Neural progenitor cell (in vitro differentiated cells): ENCODE measurements around the gene ELMOD1. TPM values are rescaled to one million over a fixed set of nuclear protein-coding genes. Genes with fewer than 3 reads are reported as not detected.

Experiments used
- DNase-seq: peaks from one replicate; pipeline ENCODE4 v3.0.0-alpha.2; 2016; ENCODE audit warnings: low spot score
- H2AFZ ChIP-seq: fragments of 200-600 bp; sonication (generic); replicated peaks from 2 replicates; pipeline ENCODE4 v1.6.1; 2016; ENCODE audit warnings: antibody characterized with exemption
- H3F3A ChIP-seq: fragments of 200-600 bp; sonication (generic); 2 replicates; pipeline ENCODE4 v1.6.1; 2016; ENCODE audit warnings: antibody characterized with exemption, low read depth
- H3K27ac ChIP-seq: fragments of 200-600 bp; sonication (generic); 2 replicates; pipeline ENCODE4 v1.5.1; 2016; ENCODE audit warnings: mild to moderate bottlenecking
- H3K27me3 ChIP-seq: fragments of 200-600 bp; sonication (generic); 2 replicates; pipeline ENCODE4 v1.6.1; 2016; ENCODE audit warnings: mild to moderate bottlenecking, moderate library complexity
- H3K36me3 ChIP-seq: fragments of 200-600 bp; sonication (generic); 2 replicates; pipeline ENCODE4 v1.5.1; 2016
- H3K4me1 ChIP-seq: fragments of 200-600 bp; sonication (generic); 2 replicates; pipeline ENCODE4 v1.6.1; 2016; ENCODE audit warnings: mixed run types
- H3K4me2 ChIP-seq: fragments of 200-600 bp; sonication (generic); 2 replicates; pipeline ENCODE4 v1.6.1; 2016
- H3K4me3 ChIP-seq: fragments of 200-600 bp; sonication (generic); 2 replicates; pipeline ENCODE4 v1.5.1; 2016
- H3K79me2 ChIP-seq: fragments of 200-600 bp; sonication (generic); 2 replicates; pipeline ENCODE4 v1.6.1; 2016; ENCODE audit warnings: low read depth
- H3K9ac ChIP-seq: fragments of 200-600 bp; sonication (generic); 2 replicates; pipeline ENCODE4 v1.6.1; 2016
- H3K9me3 ChIP-seq: fragments of 200-600 bp; sonication (generic); 2 replicates; pipeline ENCODE4 v1.5.1; 2016; ENCODE audit warnings: low read depth
- H4K20me1 ChIP-seq: fragments of 200-600 bp; sonication (generic); 2 replicates; pipeline ENCODE4 v1.6.1; 2016; ENCODE audit warnings: low read depth
- H3K27ac Mint-ChIP-seq: 3 replicates; pipeline ENCODE4 v1.8.0; 2021; ENCODE audit warnings: mixed read lengths
- H3K27me3 Mint-ChIP-seq: 2 replicates; pipeline ENCODE4 v1.8.0; 2022; ENCODE audit warnings: low read depth, mild to moderate bottlenecking, inconsistent platforms, moderate library complexity, mixed read lengths; ENCODE audit not compliant: insufficient read depth
- H3K36me3 Mint-ChIP-seq: 3 replicates; pipeline ENCODE4 v1.8.0; 2021; ENCODE audit warnings: mixed read lengths
- H3K4me1 Mint-ChIP-seq: 3 replicates; pipeline ENCODE4 v1.8.0; 2021; ENCODE audit warnings: mixed read lengths
- H3K4me3 Mint-ChIP-seq: 3 replicates; pipeline ENCODE4 v1.8.0; 2021; ENCODE audit warnings: mild to moderate bottlenecking, moderate library complexity, mixed read lengths
- H3K9me3 Mint-ChIP-seq: 3 replicates; pipeline ENCODE4 v1.8.0; 2020; ENCODE audit warnings: mixed read lengths
- EZH2 ChIP-seq: fragments of 200-600 bp; sonication (generic); IDR thresholded peaks from 2 replicates; pipeline ENCODE4 v1.6.1; 2017; ENCODE audit warnings: antibody characterized with exemption, mild to moderate bottlenecking, moderate library complexity
- EZH2phosphoT487 ChIP-seq: fragments of 200-600 bp; sonication (generic); IDR thresholded peaks from 2 replicates; pipeline ENCODE4 v1.6.1; 2017; ENCODE audit warnings: antibody characterized with exemption
- total RNA-seq: library from RNA; depleted of rRNA; stranded (reverse); fragments of >200 nt; gene quantifications from 2 replicates; pipeline ENCODE4 v1.2.3, GENCODE V29; 2015; ENCODE audit warnings: low replicate concordance
- TF ChIP-seq, protein P1 (sequence below): fragments of 200-600 bp; sonication (generic); IDR thresholded peaks from 2 replicates; pipeline ENCODE4 v1.5.1; 2017; ENCODE audit warnings: antibody characterized with exemption, mild to moderate bottlenecking

The ELMOD1 gene
- total RNA-seq, 1 donor from 2014 or later: not detected

DNA sequence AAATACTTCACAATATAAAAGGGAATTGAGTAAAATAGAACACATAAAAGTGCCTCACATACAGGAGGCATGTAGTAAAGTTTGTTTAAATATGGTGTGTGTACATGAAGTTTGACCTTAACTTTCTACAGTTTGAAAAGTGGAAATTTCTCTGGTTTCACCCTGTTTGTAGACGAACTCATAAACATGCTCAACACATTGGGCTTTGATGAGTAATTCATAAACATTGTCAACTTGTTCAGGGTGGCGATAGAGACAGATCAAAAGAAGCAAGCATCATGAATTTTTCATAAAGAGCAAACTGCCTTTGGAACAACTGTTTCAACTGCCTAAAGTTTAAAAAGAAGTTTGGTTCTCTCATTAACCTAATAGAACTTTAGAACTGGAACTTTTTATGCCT, 111.8 kb downstream of the ELMOD1 start:
- no peak overlapping the region for H3K4me2 ChIP-seq
- H3K4me3 ChIP-seq: no peak overlapping the region
- H3K27ac Mint-ChIP-seq: no peak overlapping the region
- no peak overlapping the region for H3K4me3 Mint-ChIP-seq
- no peaks in the 10 kb centered on the region for H3K79me2 ChIP-seq
- no peaks in the 10 kb centered on the region for H4K20me1 ChIP-seq
- H3K27me3 Mint-ChIP-seq: no peaks in the 10 kb centered on the region
- TF ChIP-seq EZH2 (no peak), EZH2phosphoT487 (no peak)
- TF ChIP-seq, protein P1, sequence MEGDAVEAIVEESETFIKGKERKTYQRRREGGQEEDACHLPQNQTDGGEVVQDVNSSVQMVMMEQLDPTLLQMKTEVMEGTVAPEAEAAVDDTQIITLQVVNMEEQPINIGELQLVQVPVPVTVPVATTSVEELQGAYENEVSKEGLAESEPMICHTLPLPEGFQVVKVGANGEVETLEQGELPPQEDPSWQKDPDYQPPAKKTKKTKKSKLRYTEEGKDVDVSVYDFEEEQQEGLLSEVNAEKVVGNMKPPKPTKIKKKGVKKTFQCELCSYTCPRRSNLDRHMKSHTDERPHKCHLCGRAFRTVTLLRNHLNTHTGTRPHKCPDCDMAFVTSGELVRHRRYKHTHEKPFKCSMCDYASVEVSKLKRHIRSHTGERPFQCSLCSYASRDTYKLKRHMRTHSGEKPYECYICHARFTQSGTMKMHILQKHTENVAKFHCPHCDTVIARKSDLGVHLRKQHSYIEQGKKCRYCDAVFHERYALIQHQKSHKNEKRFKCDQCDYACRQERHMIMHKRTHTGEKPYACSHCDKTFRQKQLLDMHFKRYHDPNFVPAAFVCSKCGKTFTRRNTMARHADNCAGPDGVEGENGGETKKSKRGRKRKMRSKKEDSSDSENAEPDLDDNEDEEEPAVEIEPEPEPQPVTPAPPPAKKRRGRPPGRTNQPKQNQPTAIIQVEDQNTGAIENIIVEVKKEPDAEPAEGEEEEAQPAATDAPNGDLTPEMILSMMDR: no peak
- H3K9ac ChIP-seq: no peak overlapping the region
- no peak overlapping the region for H3K27ac ChIP-seq
- H3K27me3 ChIP-seq: no peaks in the 10 kb centered on the region
- no peaks in the 10 kb centered on the region for H3K4me1 ChIP-seq
- no peaks in the 10 kb centered on the region for H3K36me3 ChIP-seq
- H3F3A ChIP-seq: no peaks in the 10 kb centered on the region
- H2AFZ ChIP-seq: no peak overlapping the region
- H3K9me3 Mint-ChIP-seq: no peaks in the 10 kb centered on the region
- peaks cover 9% of the 10 kb centered on the region for H3K4me1 Mint-ChIP-seq
- H3K9me3 ChIP-seq: no peaks in the 10 kb centered on the region
- H3K36me3 Mint-ChIP-seq: no peaks in the 10 kb centered on the region
- DNase-seq: no peak

DNA sequence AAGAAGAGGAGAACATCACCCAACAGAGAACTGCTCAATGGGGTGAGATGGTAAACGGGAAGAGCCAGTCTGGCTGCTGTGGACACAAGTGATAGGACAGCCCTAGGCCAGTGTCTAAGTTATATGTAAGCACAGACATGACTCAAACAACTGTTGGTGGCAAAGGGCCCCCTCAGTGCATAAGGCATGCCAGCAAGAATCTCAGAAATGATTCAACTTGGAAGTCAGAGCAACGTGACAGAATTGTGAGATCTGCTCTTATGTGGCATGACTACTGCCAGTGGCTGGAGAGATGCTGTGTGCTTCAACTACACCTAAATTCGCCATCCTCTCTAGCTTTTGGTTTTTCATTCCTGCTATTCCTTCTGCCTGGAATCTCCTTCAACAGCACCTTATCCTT, 113.5 kb downstream of the ELMOD1 start:
- Histone ChIP-seq H3K4me3 (no peak overlapping the region), H3K79me2 (no peaks in the 10 kb centered on the region), H3K9ac (no peak overlapping the region), H2AFZ (no peak overlapping the region), H3K27ac (no peak overlapping the region), H4K20me1 (no peaks in the 10 kb centered on the region), H3K9me3 (no peaks in the 10 kb centered on the region), H3K4me2 (no peak overlapping the region), H3F3A (no peaks in the 10 kb centered on the region), H3K4me1 (no peaks in the 10 kb centered on the region), H3K36me3 (no peaks in the 10 kb centered on the region), H3K27me3 (no peaks in the 10 kb centered on the region)
- TF ChIP-seq, protein P1: no peak
- TF ChIP-seq EZH2phosphoT487: no peak
- no peak for TF ChIP-seq EZH2
- Mint-ChIP-seq H3K27me3 (no peaks in the 10 kb centered on the region), H3K36me3 (no peaks in the 10 kb centered on the region), H3K4me1 (peaks cover 9% of the 10 kb centered on the region), H3K9me3 (no peaks in the 10 kb centered on the region), H3K27ac (no peak overlapping the region), H3K4me3 (no peak overlapping the region)
- DNase-seq: no peak

DNA sequence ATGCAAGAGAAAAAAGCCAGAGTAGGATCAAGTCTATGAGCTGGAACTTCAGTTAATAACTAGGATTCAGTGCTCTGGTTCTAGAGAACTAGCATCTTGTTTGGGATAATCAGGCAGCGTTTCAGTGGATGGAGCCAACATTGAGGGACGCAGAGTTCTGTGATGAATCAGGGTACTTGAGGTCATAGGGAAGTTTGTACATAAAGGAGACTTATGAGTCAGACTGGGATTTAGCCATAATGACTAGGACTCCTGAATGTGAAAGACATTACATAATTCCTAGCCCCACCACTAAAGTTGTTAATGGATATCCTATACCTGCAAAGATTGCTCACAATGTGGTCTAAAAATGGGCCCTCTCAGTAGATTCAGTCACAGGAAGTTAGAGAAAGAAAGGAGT, 114.1 kb downstream of the ELMOD1 start:
- Mint-ChIP-seq H3K36me3 (no peaks in the 10 kb centered on the region), H3K4me1 (peaks cover 4% of the 10 kb centered on the region), H3K9me3 (no peaks in the 10 kb centered on the region), H3K27ac (no peak overlapping the region), H3K4me3 (no peak overlapping the region), H3K27me3 (no peaks in the 10 kb centered on the region)
- no peaks in the 10 kb centered on the region for H3K4me1 ChIP-seq
- no peak overlapping the region for H3K4me2 ChIP-seq
- no peaks in the 10 kb centered on the region for H3F3A ChIP-seq
- H3K79me2 ChIP-seq: no peaks in the 10 kb centered on the region
- no peak overlapping the region for H3K4me3 ChIP-seq
- no peak overlapping the region for H3K9ac ChIP-seq
- TF ChIP-seq EZH2phosphoT487: no peak
- TF ChIP-seq, protein P1: no peak
- no peak for TF ChIP-seq EZH2
- H2AFZ ChIP-seq: no peak overlapping the region
- no peaks in the 10 kb centered on the region for H3K36me3 ChIP-seq
- H3K9me3 ChIP-seq: no peaks in the 10 kb centered on the region
- no peak overlapping the region for H3K27ac ChIP-seq
- no peak for DNase-seq
- no peaks in the 10 kb centered on the region for H3K27me3 ChIP-seq
- H4K20me1 ChIP-seq: no peaks in the 10 kb centered on the region

DNA sequence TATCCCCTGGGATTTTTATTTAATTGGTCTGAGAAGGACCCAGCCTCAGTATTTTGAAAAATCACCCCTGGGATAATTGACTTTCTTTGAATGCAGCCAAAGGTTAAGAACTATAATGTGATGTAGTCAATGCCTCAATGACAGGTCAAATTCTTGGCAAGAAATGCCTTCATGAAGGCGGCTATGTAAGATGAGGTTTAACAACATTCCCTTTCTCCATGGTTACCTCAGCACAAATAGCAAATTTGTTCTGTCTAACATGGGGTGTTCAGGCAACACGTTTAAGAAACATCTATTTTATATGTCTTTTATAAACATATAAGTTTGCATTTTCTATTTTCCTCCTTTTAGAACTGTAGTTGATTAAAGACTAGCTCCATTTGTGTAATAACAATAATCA, 115.6 kb downstream of the ELMOD1 start:
- H3K4me1 Mint-ChIP-seq: peaks cover 4% of the 10 kb centered on the region
- Histone ChIP-seq H2AFZ (no peak overlapping the region), H3K4me3 (no peak overlapping the region), H3K9ac (no peak overlapping the region), H3K4me1 (no peaks in the 10 kb centered on the region), H3K4me2 (no peak overlapping the region), H3F3A (no peaks in the 10 kb centered on the region), H3K79me2 (no peaks in the 10 kb centered on the region), H3K27ac (no peak overlapping the region), H4K20me1 (no peaks in the 10 kb centered on the region), H3K9me3 (no peaks in the 10 kb centered on the region), H3K27me3 (no peaks in the 10 kb centered on the region), H3K36me3 (no peaks in the 10 kb centered on the region)
- no peaks in the 10 kb centered on the region for H3K9me3 Mint-ChIP-seq
- no peaks in the 10 kb centered on the region for H3K27me3 Mint-ChIP-seq
- H3K4me3 Mint-ChIP-seq: no peak overlapping the region
- TF ChIP-seq EZH2phosphoT487 (no peak), EZH2 (no peak)
- TF ChIP-seq, protein P1: no peak
- H3K27ac Mint-ChIP-seq: no peak overlapping the region
- no peak for DNase-seq
- no peaks in the 10 kb centered on the region for H3K36me3 Mint-ChIP-seq
